ENCODE measurements around the gene CYP11A1. TPM values are rescaled to one million over a fixed set of nuclear protein-coding genes. Genes with fewer than 3 reads are reported as not detected.
A peak's percentile ranks its signal among the peaks of the same experiment; 100 is the strongest.

CYP11A1 gene
- total RNA-seq, 1 donor from 2014 or later = not detected

DNA sequence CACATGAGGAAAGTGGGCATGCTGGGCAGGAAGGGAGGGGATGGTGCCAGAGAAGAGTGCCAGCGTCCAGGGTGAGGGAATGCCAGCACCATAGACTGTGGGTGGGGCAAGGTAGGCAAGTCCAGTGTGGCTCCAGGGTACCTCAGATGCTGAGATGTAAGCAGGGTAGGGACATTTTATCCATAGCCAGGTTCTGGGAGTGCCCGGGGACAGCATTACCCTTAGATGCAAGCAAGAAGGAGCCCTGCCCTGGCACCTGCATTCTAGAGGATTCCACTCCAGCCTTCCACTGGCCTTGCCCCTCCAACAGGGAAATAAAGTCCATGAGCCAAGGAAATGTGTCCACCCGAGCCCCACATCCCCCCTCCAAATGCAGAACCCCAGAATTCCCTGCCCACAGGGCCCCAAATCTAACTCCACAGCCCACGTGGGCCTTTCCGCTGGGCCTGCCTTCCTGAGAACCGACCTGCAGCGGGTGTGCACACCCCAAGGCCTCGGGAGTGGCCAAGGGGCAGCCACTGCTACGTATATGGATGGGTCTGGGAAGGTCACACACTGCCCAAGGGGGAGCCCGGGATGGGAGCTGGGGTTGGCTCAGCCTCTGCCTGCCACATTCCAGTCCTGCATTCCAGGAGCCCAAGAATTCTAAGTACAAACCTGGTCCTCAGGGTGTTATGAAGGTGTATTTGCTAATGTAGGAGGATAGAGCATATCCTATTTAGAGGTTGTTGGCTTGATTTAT lies 20.3 kb upstream of the CYP11A1 start:
- ATAC-seq (ENCODE audit: low read depth) (no peak), DNase-seq (no peak)
- Mint-ChIP-seq H3K9me3 (no peaks in the 10 kb centered on the region), H3K4me1 (peaks cover 93% of the 10 kb centered on the region), H3K4me3 (no peak overlapping the region), H3K27ac (peak overlapping the region; percentile 97), H3K36me3 (ENCODE audit: low read depth) (no peaks in the 10 kb centered on the region), H3K27me3 (no peaks in the 10 kb centered on the region)
- POLR2A ChIA-PET = interaction anchor here (0.7 to 14.2 kb wide), 4 partner anchors 12 to 569 kb away, joined by 3 to 563 read pairs (median 108); partner anchors contain the start of genes ARID3B, RPP25 and SEMA7A
- TF ChIP-seq, protein P1, sequence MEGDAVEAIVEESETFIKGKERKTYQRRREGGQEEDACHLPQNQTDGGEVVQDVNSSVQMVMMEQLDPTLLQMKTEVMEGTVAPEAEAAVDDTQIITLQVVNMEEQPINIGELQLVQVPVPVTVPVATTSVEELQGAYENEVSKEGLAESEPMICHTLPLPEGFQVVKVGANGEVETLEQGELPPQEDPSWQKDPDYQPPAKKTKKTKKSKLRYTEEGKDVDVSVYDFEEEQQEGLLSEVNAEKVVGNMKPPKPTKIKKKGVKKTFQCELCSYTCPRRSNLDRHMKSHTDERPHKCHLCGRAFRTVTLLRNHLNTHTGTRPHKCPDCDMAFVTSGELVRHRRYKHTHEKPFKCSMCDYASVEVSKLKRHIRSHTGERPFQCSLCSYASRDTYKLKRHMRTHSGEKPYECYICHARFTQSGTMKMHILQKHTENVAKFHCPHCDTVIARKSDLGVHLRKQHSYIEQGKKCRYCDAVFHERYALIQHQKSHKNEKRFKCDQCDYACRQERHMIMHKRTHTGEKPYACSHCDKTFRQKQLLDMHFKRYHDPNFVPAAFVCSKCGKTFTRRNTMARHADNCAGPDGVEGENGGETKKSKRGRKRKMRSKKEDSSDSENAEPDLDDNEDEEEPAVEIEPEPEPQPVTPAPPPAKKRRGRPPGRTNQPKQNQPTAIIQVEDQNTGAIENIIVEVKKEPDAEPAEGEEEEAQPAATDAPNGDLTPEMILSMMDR (IDR thresholded peaks at IDR 0.05) = no peak
- intact Hi-C loops (cut with micrococcal nuclease) = no loop called here
- CTCF ChIA-PET = interaction anchor here (1.4 kb wide), 1 partner anchor 16 kb away, joined by 3 read pairs; no protein-coding TSS in a partner anchor

DNA sequence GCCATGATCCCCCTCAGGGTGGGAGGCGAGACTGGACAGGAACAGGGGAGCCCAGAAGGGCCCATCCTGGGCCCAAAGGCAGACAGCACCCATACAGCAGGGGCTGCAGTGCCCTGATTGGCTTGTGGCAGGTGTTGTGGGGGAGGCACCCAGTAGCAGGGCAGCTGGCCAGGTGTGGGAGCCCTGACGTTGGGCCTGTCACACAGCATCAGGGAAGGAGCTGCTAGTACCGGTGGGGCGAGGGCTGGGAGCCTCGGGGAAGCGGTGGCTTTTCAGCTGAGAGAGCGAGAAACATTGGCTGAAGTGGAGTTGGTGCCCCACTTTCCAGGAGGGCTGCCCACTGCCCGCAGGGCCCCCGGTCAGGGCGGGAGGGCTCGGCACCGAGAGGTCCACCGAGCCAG lies 19.7 kb upstream of the CYP11A1 start:
- H3K9me3 Mint-ChIP-seq = no peaks in the 10 kb centered on the region
- H3K27ac Mint-ChIP-seq = peak overlapping the region; percentile 97
- no peak for DNase-seq
- no peak for ATAC-seq (ENCODE audit: low read depth)
- intact Hi-C loops (cut with micrococcal nuclease) = no loop called here
- H3K27me3 Mint-ChIP-seq = no peaks in the 10 kb centered on the region
- TF ChIP-seq, protein P1 (IDR thresholded peaks at IDR 0.05) = no peak
- H3K4me1 Mint-ChIP-seq = peaks cover 93% of the 10 kb centered on the region
- H3K36me3 Mint-ChIP-seq (ENCODE audit: low read depth) = no peaks in the 10 kb centered on the region
- CTCF ChIA-PET = interaction anchor here (1.4 kb wide), 1 partner anchor 17 kb away, joined by 3 read pairs; no protein-coding TSS in a partner anchor
- peak overlapping the region; percentile 61 for H3K4me3 Mint-ChIP-seq
- POLR2A ChIA-PET = interaction anchor here (1.1 to 14.2 kb wide), 3 partner anchors 13 to 154 kb away, joined by 3 to 563 read pairs (median 214); partner anchors contain the start of genes ARID3B and SEMA7A

DNA sequence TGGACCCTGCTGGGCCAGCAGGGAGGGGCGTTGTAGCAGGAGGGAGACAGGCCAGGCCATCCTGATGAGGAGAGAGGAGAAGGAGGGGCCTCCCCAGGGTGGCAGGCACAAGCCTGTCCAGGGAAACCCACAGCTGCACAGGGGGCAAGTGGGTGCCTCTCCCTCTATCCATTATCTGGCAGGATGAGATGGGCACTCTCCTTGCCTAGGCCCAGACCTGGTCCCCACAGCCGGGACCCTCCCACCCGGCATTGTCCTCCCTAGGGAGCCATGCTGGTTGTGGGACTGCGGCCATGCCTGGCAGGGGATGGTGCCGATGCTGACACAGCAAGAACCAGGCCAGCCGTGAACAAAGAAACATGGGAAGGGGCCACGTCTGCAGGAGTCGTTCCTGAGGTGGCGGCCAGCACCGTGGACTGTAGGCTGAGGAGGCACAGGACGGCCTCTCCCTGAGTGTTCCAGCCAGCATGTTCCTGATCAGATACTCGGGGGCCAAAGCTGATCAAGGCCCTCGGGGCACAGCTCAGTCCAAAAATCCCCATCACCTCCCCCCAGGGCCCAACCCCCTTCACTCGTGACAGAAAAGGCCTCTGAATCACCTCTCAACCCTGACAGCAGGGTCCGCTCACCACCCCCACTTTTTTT lies 19.2 kb upstream of the CYP11A1 start:
- no peak for DNase-seq
- H3K36me3 Mint-ChIP-seq (ENCODE audit: low read depth) = no peaks in the 10 kb centered on the region
- ChIA-PET CTCF (interaction anchor here (1.4 to 12.5 kb wide), 2 partner anchors 17 to 49 kb away, joined by 3 to 403 read pairs; partner anchors contain the start of gene SEMA7A), POLR2A (interaction anchor here (6.7 to 14.2 kb wide), 2 partner anchors 14 to 44 kb away, joined by 214 to 563 read pairs; partner anchors contain the start of gene SEMA7A)
- no peak for ATAC-seq (ENCODE audit: low read depth)
- no peaks in the 10 kb centered on the region for H3K27me3 Mint-ChIP-seq
- intact Hi-C loops (cut with micrococcal nuclease) = no loop called here
- no peaks in the 10 kb centered on the region for H3K9me3 Mint-ChIP-seq
- H3K4me1 Mint-ChIP-seq = peaks cover 92% of the 10 kb centered on the region
- TF ChIP-seq, protein P1 (IDR thresholded peaks at IDR 0.05) = no peak
- H3K4me3 Mint-ChIP-seq = peak overlapping the region; percentile 61
- peak overlapping the region; percentile 97 for H3K27ac Mint-ChIP-seq

DNA sequence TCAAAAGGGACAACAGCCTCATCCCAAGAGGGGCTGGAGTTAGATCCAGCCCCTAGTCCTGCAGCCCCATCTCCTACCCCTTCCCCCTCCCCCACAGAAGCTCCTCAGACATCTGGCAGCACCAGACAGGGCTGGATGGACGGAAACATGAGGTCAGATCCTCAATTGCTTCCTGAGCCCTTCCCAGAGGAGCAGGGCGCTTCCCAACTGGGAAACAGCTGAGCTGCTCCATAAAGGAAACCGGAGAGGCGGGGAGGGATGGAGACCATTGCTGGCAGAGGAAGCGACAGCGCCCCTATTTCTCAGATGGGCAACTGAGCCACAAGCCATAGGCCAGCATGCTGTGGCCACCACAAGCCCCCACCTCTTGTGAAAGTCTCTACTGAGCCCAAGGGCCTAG lies 18.3 kb upstream of the CYP11A1 start:
- POLR2A ChIA-PET = interaction anchor here (0.5 to 14.2 kb wide), 11 partner anchors 10 to 1352 kb away, joined by 3 to 563 read pairs (median 6); partner anchors contain the start of gene SEMA7A
- ATAC-seq (ENCODE audit: low read depth) (no peak), DNase-seq (no peak)
- intact Hi-C loops (cut with micrococcal nuclease) = loop anchor here (1.0 kb wide), 3 partner anchors 11 to 76 kb away; partner anchors contain the start of gene UBL7
- H3K9me3 Mint-ChIP-seq = no peaks in the 10 kb centered on the region
- H3K27me3 Mint-ChIP-seq = no peaks in the 10 kb centered on the region
- CTCF ChIA-PET = interaction anchor here (1.3 to 12.5 kb wide), 5 partner anchors 9 to 402 kb away, joined by 4 to 403 read pairs (median 29); partner anchors contain the start of gene SEMA7A
- peaks cover 84% of the 10 kb centered on the region for H3K4me1 Mint-ChIP-seq
- H3K4me3 Mint-ChIP-seq = peak overlapping the region; percentile 75
- TF ChIP-seq, protein P1 (IDR thresholded peaks at IDR 0.05) = no peak
- no peaks in the 10 kb centered on the region for H3K36me3 Mint-ChIP-seq (ENCODE audit: low read depth)
- peak overlapping the region; percentile 97 for H3K27ac Mint-ChIP-seq
